Muscle layer of colon (tissue), 2 donors: ENCODE measurements around the gene DDX55.
"Not testable (repeated sequence)": the region's sequence is repeated elsewhere in the genome, so short reads cannot be mapped to it uniquely, and the experiment has no call there.

Experiments used
- H3K27ac ChIP-seq: one replicate; pipeline ENCODE4 v1.7.0; 2013; ENCODE audit warnings: low read depth, mild to moderate bottlenecking, low read length, moderate library complexity
- H3K27me3 ChIP-seq, 2 donors: one replicate each; pipeline ENCODE4 v1.7.0; 2013; ENCODE audit warnings: low read length in 2 of 2, mild to moderate bottlenecking in 2 of 2; ENCODE audit not compliant: insufficient read depth in 2 of 2, control insufficient read depth in 1 of 2
- H3K36me3 ChIP-seq: one replicate; pipeline ENCODE4 v1.7.0; 2013; ENCODE audit warnings: mild to moderate bottlenecking, low read length; ENCODE audit not compliant: insufficient read depth
- H3K4me1 ChIP-seq: one replicate; pipeline ENCODE4 v1.7.0; 2013; ENCODE audit warnings: mild to moderate bottlenecking, low read length; ENCODE audit not compliant: insufficient read depth
- H3K4me3 ChIP-seq, 2 donors: one replicate each; pipeline ENCODE4 v1.7.0; 2013; ENCODE audit warnings: low read length in 2 of 2, low read depth in 1 of 2, mild to moderate bottlenecking in 1 of 2, moderate library complexity in 1 of 2
- H3K9ac ChIP-seq: one replicate; pipeline ENCODE4 v1.7.0; 2013; ENCODE audit warnings: low read length
- H3K9me3 ChIP-seq: one replicate; pipeline ENCODE4 v1.7.0; 2013; ENCODE audit warnings: mild to moderate bottlenecking, low read length
- donor health status: abdominal sarcoma.
- donor health status: Adenocarcinoma of cecum.

Gene DDX55, protein sequence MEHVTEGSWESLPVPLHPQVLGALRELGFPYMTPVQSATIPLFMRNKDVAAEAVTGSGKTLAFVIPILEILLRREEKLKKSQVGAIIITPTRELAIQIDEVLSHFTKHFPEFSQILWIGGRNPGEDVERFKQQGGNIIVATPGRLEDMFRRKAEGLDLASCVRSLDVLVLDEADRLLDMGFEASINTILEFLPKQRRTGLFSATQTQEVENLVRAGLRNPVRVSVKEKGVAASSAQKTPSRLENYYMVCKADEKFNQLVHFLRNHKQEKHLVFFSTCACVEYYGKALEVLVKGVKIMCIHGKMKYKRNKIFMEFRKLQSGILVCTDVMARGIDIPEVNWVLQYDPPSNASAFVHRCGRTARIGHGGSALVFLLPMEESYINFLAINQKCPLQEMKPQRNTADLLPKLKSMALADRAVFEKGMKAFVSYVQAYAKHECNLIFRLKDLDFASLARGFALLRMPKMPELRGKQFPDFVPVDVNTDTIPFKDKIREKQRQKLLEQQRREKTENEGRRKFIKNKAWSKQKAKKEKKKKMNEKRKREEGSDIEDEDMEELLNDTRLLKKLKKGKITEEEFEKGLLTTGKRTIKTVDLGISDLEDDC

DNA sequence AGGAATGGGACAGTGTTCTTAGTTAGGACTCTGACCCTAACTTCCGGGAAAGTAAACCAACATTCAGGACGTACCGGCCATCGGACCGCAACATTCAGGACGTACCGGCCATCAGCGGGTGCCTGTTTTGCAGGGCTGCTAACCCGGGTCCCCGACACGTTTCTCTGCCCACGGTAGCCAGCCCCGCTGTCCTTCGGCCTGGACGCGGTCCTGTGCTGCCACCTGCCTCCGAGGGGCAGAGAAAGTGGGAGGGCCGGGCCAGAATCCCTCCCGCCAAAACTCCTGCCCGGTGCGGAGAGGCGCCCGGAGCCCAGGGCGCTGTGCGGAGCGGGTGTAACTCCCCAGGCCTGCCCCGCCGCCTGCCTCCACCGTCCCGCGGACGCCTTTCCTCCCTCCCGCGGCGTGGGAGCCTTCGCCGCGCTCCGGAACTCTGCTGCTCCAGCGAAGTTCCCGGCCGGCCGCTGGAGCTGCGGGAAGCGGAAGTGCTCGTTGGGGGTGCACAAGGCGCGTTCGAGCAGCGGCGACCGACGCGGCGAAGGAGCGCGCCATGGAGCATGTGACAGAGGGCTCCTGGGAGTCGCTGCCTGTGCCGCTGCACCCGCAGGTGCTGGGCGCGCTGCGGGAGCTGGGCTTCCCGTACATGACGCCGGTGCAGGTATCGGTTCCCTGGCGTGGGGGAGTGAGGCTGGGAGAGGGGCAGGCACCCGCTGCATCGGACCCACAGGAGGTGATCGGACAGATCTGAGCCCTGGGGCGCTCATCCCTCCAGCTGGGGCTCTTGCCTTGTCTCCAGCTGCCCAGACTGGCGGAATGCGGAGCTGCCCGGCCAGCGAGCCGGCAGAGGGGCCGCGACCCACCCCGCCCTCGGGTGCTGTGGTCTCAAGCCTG lies at the start of gene DDX55:
Gene DDX55 (plus strand): TSS at position 498 of the 888 bp plus-strand sequence. CDS start 50 bp downstream, at position 548.
- Histone ChIP-seq H3K9me3 (no peaks in the 10 kb centered on the region), H3K9ac (peak within 1 kb of the TSS; percentile 62), H3K27me3 (no peaks in the 10 kb centered on the region), H3K36me3 (peaks cover 28% of the 10 kb centered on the region), H3K4me3 (peak within 1 kb of the TSS; percentile 72 to 98), H3K4me1 (peaks cover 10% of the 10 kb centered on the region), H3K27ac (peak within 1 kb of the TSS; percentile 86)

DNA sequence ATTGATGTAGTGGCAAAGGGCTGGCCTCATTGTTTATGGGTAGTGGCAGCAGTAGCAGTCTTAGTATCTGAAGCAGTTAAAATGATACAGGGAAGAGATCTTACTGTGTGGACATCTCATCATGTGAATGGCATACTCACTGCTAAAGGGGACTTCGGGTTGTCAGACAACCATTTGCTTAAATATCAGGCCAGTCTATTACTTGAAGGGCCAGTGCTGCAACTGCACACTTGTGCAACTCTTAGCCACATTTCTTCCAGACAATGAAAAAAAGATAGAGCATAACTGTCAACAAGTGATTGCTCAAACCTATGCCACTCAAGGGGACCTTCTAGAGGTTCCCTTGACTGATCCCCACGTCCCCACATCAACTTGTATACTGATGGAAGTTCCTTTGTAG lies 47.8 kb upstream of the DDX55 start:
- H3K4me1 ChIP-seq, H3K9ac ChIP-seq, H3K27me3 ChIP-seq, H3K27ac ChIP-seq, H3K36me3 ChIP-seq, H3K9me3 ChIP-seq, H3K4me3 ChIP-seq: not testable (repeated sequence)

GRCh38 chr12:123554843-123555242 lies 47.1 kb upstream of the DDX55 start:
- H3K27me3 ChIP-seq, H3K4me3 ChIP-seq, H3K4me1 ChIP-seq, H3K9ac ChIP-seq, H3K36me3 ChIP-seq, H3K27ac ChIP-seq, H3K9me3 ChIP-seq: not testable (repeated sequence)

DNA sequence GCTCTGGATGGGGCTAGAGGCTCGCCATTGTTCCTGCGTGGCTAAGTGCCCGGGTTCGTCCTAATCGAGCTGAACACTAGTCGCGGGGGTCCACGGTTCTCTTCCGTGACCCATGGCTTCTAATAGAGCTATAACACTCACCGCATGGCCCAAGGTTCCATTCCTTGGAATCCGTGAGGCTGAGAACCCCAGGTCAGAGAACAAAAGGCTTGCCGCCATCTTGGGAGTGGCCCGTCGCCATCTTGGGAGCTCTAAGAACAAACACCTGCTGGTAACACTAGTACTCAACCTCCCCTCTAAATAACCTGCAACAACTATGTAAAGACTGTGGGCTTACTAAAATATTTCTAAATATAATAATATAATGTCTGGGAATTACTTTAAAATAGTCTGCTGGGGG lies 43.4 kb upstream of the DDX55 start:
- H3K27ac ChIP-seq, H3K9ac ChIP-seq, H3K9me3 ChIP-seq, H3K36me3 ChIP-seq, H3K4me3 ChIP-seq, H3K4me1 ChIP-seq, H3K27me3 ChIP-seq: not testable (repeated sequence)

- Histone ChIP-seq H3K27ac (no peak overlapping the region), H3K9ac (no peak overlapping the region), H3K4me3 (no peak overlapping the region), H3K4me1 (no peaks in the 10 kb centered on the region), H3K36me3 (no peaks in the 10 kb centered on the region), H3K27me3 (no peaks in the 10 kb centered on the region), H3K9me3 (no peaks in the 10 kb centered on the region)
Measured at GRCh38 chr12:123559468-123559867, 42.4 kb upstream of the DDX55 start.

DNA sequence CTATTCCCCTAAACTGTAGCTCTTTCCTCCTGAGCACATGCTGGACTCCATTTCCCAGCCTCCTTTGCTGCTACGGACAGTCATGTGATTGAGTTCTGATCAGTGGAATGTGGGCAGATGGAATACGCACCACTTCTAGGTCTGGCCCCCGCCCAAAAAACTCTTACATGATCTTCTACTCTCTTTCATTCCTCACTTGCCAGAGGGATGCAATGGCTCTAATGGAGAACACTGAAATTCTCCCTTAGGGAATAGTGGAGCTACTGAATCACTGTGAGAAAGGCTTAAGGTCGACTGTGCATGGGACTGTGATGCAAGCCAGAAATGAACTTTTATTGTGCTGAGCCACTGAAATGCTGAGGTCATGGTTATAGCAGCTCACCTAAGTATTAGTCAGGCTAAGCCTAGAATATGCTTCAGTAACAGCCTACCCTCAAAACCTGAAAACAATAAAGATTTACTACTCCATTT lies 30.5 kb upstream of the DDX55 start:
- Histone ChIP-seq H3K27me3 (no peaks in the 10 kb centered on the region), H3K9ac (no peak overlapping the region), H3K9me3 (no peaks in the 10 kb centered on the region), H3K36me3 (no peaks in the 10 kb centered on the region), H3K4me1 (no peaks in the 10 kb centered on the region), H3K4me3 (no peak overlapping the region), H3K27ac (no peak overlapping the region)

DNA sequence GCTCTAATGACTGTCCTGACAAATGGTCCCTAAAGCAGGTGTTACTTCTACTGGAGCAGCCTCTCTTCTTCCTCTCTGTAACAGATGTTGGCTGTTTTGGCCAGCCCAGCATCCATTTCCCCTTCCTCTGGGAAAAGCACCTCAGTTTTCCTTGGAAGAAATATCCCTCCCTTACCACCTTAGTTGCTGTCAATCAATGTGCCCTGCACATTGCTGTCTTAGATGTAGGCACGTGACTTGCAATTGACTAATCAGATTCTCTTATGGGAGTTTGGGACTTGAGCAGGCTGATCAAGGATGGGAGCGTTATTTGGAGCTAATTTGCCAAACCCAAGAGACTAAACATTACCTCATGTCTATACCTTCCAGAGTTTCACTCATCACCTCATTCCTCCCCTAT lies 29.5 kb upstream of the DDX55 start:
- Histone ChIP-seq H3K9me3 (no peaks in the 10 kb centered on the region), H3K27me3 (no peaks in the 10 kb centered on the region), H3K4me3 (no peak overlapping the region), H3K9ac (no peak overlapping the region), H3K27ac (no peak overlapping the region), H3K4me1 (no peaks in the 10 kb centered on the region), H3K36me3 (no peaks in the 10 kb centered on the region)

DNA sequence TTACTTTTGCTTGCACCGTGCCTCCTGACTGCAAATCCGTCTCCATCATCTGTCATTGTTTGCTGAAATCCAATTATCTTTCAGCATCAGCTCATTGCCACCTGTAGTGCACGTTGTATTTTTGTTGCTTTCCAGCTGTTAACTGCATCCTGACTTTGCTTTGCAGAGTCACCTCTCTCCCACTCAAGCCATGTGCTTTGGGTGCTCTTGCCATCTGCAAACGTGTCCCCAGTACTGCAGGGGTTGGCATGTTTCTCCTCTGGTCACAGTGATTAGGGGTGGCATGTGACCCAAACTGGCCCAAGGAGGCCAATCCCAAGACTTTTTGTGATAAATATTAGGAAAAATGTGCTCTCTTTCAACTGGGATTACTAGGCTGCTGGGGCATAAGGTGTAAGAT lies 28.0 kb upstream of the DDX55 start:
- Histone ChIP-seq H3K27ac (no peak overlapping the region), H3K4me1 (no peaks in the 10 kb centered on the region), H3K9me3 (no peaks in the 10 kb centered on the region), H3K36me3 (no peaks in the 10 kb centered on the region), H3K4me3 (no peak overlapping the region), H3K9ac (no peak overlapping the region), H3K27me3 (no peaks in the 10 kb centered on the region)

GRCh38 chr12:123576611-123577010 lies 25.3 kb upstream of the DDX55 start:
- no peaks in the 10 kb centered on the region for H3K36me3 ChIP-seq
- H3K27ac ChIP-seq: no peak overlapping the region
- H3K9ac ChIP-seq: no peak overlapping the region
- no peaks in the 10 kb centered on the region for H3K4me1 ChIP-seq
- H3K9me3 ChIP-seq: no peaks in the 10 kb centered on the region
- H3K27me3 ChIP-seq: no peaks in the 10 kb centered on the region
- no peak overlapping the region for H3K4me3 ChIP-seq

DNA sequence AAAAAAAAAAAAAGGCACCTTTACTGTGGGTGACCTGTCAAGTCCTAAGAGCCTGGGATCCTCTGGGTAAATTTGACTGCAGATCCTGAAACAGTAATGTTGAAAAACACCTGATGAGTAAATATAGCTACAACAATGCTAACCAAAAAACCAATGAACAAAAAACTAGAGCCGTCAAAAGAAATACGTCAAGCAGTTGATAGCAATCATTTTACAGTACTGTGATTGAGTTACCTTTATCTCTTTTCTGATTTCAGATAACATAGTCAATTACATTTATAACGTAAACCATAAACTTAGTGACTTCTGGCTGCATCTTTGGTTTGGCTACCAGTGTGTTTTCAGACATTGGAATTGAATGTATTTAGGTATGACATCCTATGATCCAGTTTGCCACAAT lies 23.7 kb upstream of the DDX55 start:
- H3K27me3 ChIP-seq: no peaks in the 10 kb centered on the region

GRCh38 chr12:123578829-123579228 lies 23.1 kb upstream of the DDX55 start:
- H3K27me3 ChIP-seq, H3K4me3 ChIP-seq, H3K36me3 ChIP-seq: not testable (repeated sequence)

More for the DNA sequence above, 23.7 kb upstream of the DDX55 start:
- H3K4me3 ChIP-seq: no peak overlapping the region
- no peak overlapping the region for H3K9ac ChIP-seq
- no peaks in the 10 kb centered on the region for H3K36me3 ChIP-seq
- no peaks in the 10 kb centered on the region for H3K9me3 ChIP-seq
- H3K27ac ChIP-seq: no peak overlapping the region
- H3K4me1 ChIP-seq: peaks cover 10% of the 10 kb centered on the region

More at GRCh38 chr12:123578829-123579228, 23.1 kb upstream of the DDX55 start:
- H3K9me3 ChIP-seq, H3K4me1 ChIP-seq, H3K27ac ChIP-seq, H3K9ac ChIP-seq: not testable (repeated sequence)
